H1 (cell line): ENCODE results near the gene KRTAP11-1.

Experiments used
- CTCF ChIP-seq, 3 experiments: IDR thresholded peaks; 1 replicate in 2 of 3; 2 replicates in 1 of 3; pipeline versions ENCODE4 v1.5.1 to v1.6.1; 2011; ENCODE audit warnings: low read length in 3 of 3, mild to moderate bottlenecking in 3 of 3, inconsistent platforms in 2 of 3, low read depth in 1 of 3, moderate library complexity in 1 of 3; ENCODE audit not compliant: insufficient read depth in 1 of 3; ENCODE audit errors: control extremely low read depth in 1 of 3
- EGR1 ChIP-seq: IDR thresholded peaks from 2 replicates; pipeline ENCODE4 v1.6.1; 2011; ENCODE audit warnings: low read depth, low read length, borderline replicate concordance
- EZH2 ChIP-seq: fragments of 200-600 bp; sonication (generic); IDR thresholded peaks from 2 replicates; pipeline ENCODE4 v1.7.1; 2012; ENCODE audit warnings: low read depth, mild to moderate bottlenecking, moderate library complexity, low read length, inconsistent platforms; ENCODE audit not compliant: severe bottlenecking
- JUND ChIP-seq: IDR thresholded peaks from 2 replicates; pipeline ENCODE4 v1.6.1; 2011; ENCODE audit warnings: mild to moderate bottlenecking, improper control_type of control experiment, low read length
- POLR2A ChIP-seq, 2 experiments: IDR thresholded peaks; 1 replicate in 1 of 2; 2 replicates in 1 of 2; pipeline ENCODE4 v1.6.1; 2011; ENCODE audit warnings: low read depth in 2 of 2, low read length in 2 of 2, mild to moderate bottlenecking in 2 of 2; ENCODE audit errors: control extremely low read depth in 1 of 2
- POLR2AphosphoS5 ChIP-seq: IDR thresholded peaks from 2 replicates; pipeline ENCODE4 v1.6.1; 2011; ENCODE audit warnings: low read depth, low read length
- RAD21 ChIP-seq, 2 experiments: IDR thresholded peaks in 1 of 2; conservative IDR thresholded peaks in 1 of 2; 2 replicates each; pipeline ENCODE4 v1.6.1; 2011; ENCODE audit warnings: low read depth in 2 of 2, low read length in 2 of 2, improper control_type of control experiment in 1 of 2, inconsistent platforms in 1 of 2, mild to moderate bottlenecking in 1 of 2, moderate library complexity in 1 of 2
- RFX5 ChIP-seq: IDR thresholded peaks from 2 replicates; pipeline ENCODE4 v1.6.1; 2011; ENCODE audit warnings: low read depth, low read length, improper control_type of control experiment, borderline replicate concordance
- SIX5 ChIP-seq: IDR thresholded peaks from 2 replicates; pipeline ENCODE4 v1.6.1; 2011; ENCODE audit warnings: mild to moderate bottlenecking, low read depth, low read length
- SP2 ChIP-seq: IDR thresholded peaks from 2 replicates; pipeline ENCODE4 v1.6.1; 2012; ENCODE audit warnings: mild to moderate bottlenecking, low read length, inconsistent platforms
- SRF ChIP-seq: IDR thresholded peaks from 2 replicates; pipeline ENCODE4 v1.6.1; 2011; ENCODE audit warnings: mild to moderate bottlenecking, low read depth, low read length, moderate library complexity
- SUZ12 ChIP-seq: fragments of 200-600 bp; sonication (generic); IDR thresholded peaks from 2 replicates; pipeline ENCODE4 v1.6.1; 2012; ENCODE audit warnings: mild to moderate bottlenecking, inconsistent platforms, low read length, moderate library complexity, mixed read lengths
- USF2 ChIP-seq: IDR thresholded peaks from 2 replicates; pipeline ENCODE4 v1.6.1; 2011; ENCODE audit warnings: low read length, improper control_type of control experiment

DNA sequence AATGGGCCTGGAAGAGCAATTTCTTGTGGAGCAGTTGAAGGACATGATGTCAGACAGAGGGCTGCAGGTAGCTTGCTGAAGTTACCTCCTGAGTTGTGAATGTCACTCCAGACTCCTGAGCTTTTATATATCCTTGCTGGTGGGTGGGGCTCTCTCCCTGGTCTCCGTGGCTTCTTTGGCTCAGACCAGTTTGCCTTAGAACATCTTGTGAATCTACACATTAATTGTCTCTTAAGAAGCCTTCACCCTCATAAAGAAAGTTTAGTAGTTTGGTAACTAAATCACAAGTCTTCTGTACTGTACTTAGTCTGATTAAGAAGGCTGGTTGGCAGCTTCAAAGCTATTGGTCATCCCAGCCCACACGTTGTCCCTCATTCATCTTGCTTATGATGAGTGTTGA, at the start of gene KRTAP11-1:
- TF ChIP-seq CTCF (IDR thresholded peaks at IDR 0.05; ENCODE audit: control extremely low read depth in 1 of 3, insufficient read depth in 1 of 3, low read depth in 1 of 3, low read length in 3 of 3) (no peak), RAD21 (IDR thresholded peaks at IDR 0.05 in 1 of 2, conservative IDR thresholded peaks at IDR 0.05 in 1 of 2; ENCODE audit: low read depth in 2 of 2, low read length in 2 of 2) (no peak), POLR2A (IDR thresholded peaks at IDR 0.05; ENCODE audit: control extremely low read depth in 1 of 2, low read depth in 2 of 2, low read length in 2 of 2) (no peak), JUND (no peak), EZH2 (no peak), SRF (no peak), SIX5 (no peak), USF2 (no peak), EGR1 (no peak), RFX5 (no peak), POLR2AphosphoS5 (no peak), SP2 (no peak), SUZ12 (no peak)
